NB4 (cell line): Measurements from ENCODE around the gene SANBR.

Experiments used
- CTCF ChIP-seq: IDR thresholded peaks from one replicate; pipeline ENCODE4 v1.5.1; 2012; ENCODE audit warnings: low read depth, low read length
- MAX ChIP-seq: IDR thresholded peaks from 2 replicates; pipeline ENCODE4 v1.6.1; 2011; ENCODE audit warnings: low read depth, low read length
- POLR2A ChIP-seq: IDR thresholded peaks from 2 replicates; pipeline ENCODE4 v1.6.1; 2011; ENCODE audit warnings: mild to moderate bottlenecking; ENCODE audit not compliant: insufficient read length; ENCODE audit errors: extremely low read depth

GRCh38 chr2:61090386-61090921 is 24.8 kb downstream of the SANBR start:
- no peak for TF ChIP-seq CTCF
- no peak for TF ChIP-seq POLR2A
- no peak for TF ChIP-seq MAX
